ENCODE results near the gene GSTO1. TPM values are rescaled to one million over a fixed set of nuclear protein-coding genes. Genes with fewer than 3 reads are reported as not detected.
A peak's percentile ranks its signal among the peaks of the same experiment; 100 is the strongest.

The GSTO1 gene
- polyA plus RNA-seq (2011; rRNA removed): 185 and 227 TPM in 2 replicates
- polyA minus RNA-seq (2011; rRNA and poly(A)+ RNA removed): 29.7 and 40.9 TPM in 2 replicates

- peak within 1 kb of the TSS; percentile 85 for H3K4me3 ChIP-seq (ENCODE audit: low read depth, low read length)
- peak; percentile 46 for DNase-seq (ENCODE audit: low read depth, low spot score)
- ChIA-PET POLR2A (interaction anchor here (0.9 to 1.7 kb wide), 4 partner anchors 19 to 134 kb away, joined by 4 to 13 read pairs (median 5); partner anchors contain the start of gene SFR1), CTCF (interaction anchor here (0.6 to 6.4 kb wide), 8 partner anchors 20 to 367 kb away, joined by 3 to 47 read pairs (median 6); partner anchors contain the start of genes CFAP58 and SFR1)
- 0 out of 2 replicates have a peak, but pooled peaks have one; percentile 2 for TF ChIP-seq CTCF (IDR thresholded peaks at IDR 0.05; ENCODE audit: low read depth, low read length)
- H3K27me3 ChIP-seq (ENCODE audit: control insufficient read depth, insufficient read depth, low read length): no peaks in the 10 kb centered on the region
- peak within 1 kb of the TSS; percentile 95 for H3K27ac ChIP-seq (ENCODE audit: low read depth, low read length)
- no peaks in the 10 kb centered on the region for H3K9me3 ChIP-seq (ENCODE audit: control insufficient read depth, insufficient read depth, low read length)
Observed at GRCh38 chr10:104254493-104255310, at the start of gene GSTO1. Gene GSTO1 (plus strand): TSS chr10:104254892. CDS start chr10:104254929, 37 bp downstream.

DNA sequence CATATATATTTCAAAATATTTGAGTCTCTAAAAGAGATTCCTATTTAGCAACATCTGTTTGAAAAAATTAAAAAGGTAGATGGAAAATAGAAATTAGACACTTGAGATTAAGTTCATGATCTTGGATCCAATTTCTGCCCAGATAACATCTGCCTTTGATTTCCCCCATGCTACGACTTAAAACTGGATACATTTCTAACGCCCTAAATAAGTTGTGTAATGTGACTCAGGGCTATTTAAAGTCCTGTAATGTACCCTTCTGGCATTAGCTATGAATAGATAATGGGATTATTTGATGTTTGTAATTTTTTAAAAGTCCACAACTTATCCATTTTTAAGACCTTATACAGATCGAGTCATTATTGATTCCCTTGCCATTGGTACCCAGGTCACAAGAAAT lies 46.0 kb upstream of the GSTO1 start:
- no peak overlapping the region for H3K27ac ChIP-seq (ENCODE audit: low read depth, low read length)
- H3K27me3 ChIP-seq (ENCODE audit: control insufficient read depth, insufficient read depth, low read length): peaks cover 9% of the 10 kb centered on the region
- H3K9me3 ChIP-seq (ENCODE audit: control insufficient read depth, insufficient read depth, low read length): no peaks in the 10 kb centered on the region
- TF ChIP-seq CTCF (IDR thresholded peaks at IDR 0.05; ENCODE audit: low read depth, low read length): no peak
- ChIA-PET CTCF (no interaction called here), POLR2A (no interaction called here)
- no peak overlapping the region for H3K4me3 ChIP-seq (ENCODE audit: low read depth, low read length)
- no peak for DNase-seq (ENCODE audit: low read depth, low spot score)

DNA sequence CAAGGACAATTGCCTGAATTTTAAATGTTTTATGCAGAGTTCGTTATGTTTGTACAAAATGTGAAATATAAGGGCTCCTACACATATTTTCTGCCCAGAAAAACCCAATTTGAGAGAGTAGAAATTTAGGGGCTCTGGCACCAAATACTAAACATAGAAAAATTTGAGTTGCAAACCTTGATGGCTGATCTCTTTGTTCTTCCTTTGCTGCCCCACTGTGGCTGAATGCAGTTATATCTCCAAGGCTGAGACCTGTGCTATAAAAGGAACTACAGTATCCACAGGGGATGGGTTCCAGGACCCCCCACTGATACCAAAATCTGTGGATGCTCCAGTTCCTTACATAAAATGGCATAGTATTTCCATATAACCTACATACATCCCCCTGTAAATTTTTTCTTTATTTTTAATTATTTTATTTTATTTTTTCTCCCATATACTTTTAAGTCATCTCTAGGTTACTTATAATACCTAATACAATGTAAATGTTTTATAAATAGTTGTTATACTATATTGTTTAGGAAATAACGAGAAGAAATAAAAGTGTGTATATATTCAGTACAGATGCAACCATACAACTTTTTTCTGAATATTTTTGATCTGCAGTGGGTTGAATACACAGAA lies 45.0 kb upstream of the GSTO1 start:
- TF ChIP-seq CTCF (IDR thresholded peaks at IDR 0.05; ENCODE audit: low read depth, low read length): peak; percentile 68
- ChIA-PET CTCF (interaction anchor here (0.8 to 1.9 kb wide), 5 partner anchors 20 to 322 kb away, joined by 3 to 20 read pairs (median 7); no protein-coding TSS in a partner anchor), POLR2A (no interaction called here)
- no peak for DNase-seq (ENCODE audit: low read depth, low spot score)
- Histone ChIP-seq H3K9me3 (ENCODE audit: control insufficient read depth, insufficient read depth, low read length) (no peaks in the 10 kb centered on the region), H3K4me3 (ENCODE audit: low read depth, low read length) (no peak overlapping the region), H3K27ac (ENCODE audit: low read depth, low read length) (no peak overlapping the region), H3K27me3 (ENCODE audit: control insufficient read depth, insufficient read depth, low read length) (peaks cover 9% of the 10 kb centered on the region)

DNA sequence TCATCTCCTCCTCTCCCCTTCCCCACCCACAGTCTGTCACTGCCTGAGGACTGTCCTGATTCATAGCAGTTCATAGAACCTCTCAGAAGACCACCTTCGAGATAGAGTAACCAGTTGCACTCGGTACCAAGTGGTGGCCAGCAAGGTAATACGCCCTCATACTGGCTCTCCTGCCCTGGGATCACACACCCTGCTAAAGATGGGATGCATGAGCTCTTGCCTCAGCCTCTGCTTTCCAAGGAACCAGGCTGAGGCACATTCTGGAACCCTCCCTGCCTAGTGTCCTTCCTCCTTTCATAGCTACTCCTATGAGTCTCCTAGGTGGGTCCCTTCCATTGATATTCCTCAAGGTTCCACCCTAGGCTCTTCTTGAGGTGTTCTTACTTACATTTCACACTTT lies 38.1 kb upstream of the GSTO1 start:
- no peak for TF ChIP-seq CTCF (IDR thresholded peaks at IDR 0.05; ENCODE audit: low read depth, low read length)
- Histone ChIP-seq H3K27me3 (ENCODE audit: control insufficient read depth, insufficient read depth, low read length) (peaks cover 32% of the 10 kb centered on the region), H3K9me3 (ENCODE audit: control insufficient read depth, insufficient read depth, low read length) (no peaks in the 10 kb centered on the region), H3K4me3 (ENCODE audit: low read depth, low read length) (no peak overlapping the region), H3K27ac (ENCODE audit: low read depth, low read length) (no peak overlapping the region)
- POLR2A ChIA-PET: no interaction called here
- CTCF ChIA-PET: interaction anchor here (0.6 kb wide), 1 partner anchor 327 kb away, joined by 6 read pairs; no protein-coding TSS in a partner anchor
- no peak for DNase-seq (ENCODE audit: low read depth, low spot score)

DNA sequence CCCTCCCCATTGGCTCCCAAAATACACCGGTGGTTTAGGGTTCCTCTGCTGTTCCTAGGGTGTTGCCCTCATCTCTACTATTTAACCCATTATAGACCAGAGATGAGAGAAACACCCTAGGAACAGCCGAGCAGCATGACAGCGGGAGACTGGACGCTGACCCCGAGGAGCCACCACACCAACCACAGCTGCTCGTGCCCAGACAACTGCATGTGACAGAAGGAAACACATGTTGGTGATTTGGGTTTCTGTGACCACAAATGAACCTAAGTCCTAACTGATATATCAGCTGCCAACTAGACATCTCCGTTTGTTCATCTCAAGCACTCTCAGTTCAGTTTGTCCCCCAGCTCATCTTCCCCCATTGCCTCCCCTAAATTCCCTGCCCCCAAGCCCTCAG lies 35.9 kb upstream of the GSTO1 start:
- Histone ChIP-seq H3K27ac (ENCODE audit: low read depth, low read length) (no peak overlapping the region), H3K4me3 (ENCODE audit: low read depth, low read length) (no peak overlapping the region), H3K27me3 (ENCODE audit: control insufficient read depth, insufficient read depth, low read length) (peaks cover 33% of the 10 kb centered on the region), H3K9me3 (ENCODE audit: control insufficient read depth, insufficient read depth, low read length) (no peaks in the 10 kb centered on the region)
- DNase-seq (ENCODE audit: low read depth, low spot score): no peak
- ChIA-PET CTCF (no interaction called here), POLR2A (no interaction called here)
- TF ChIP-seq CTCF (IDR thresholded peaks at IDR 0.05; ENCODE audit: low read depth, low read length): no peak

Data from AG04450 (cell line).